Body of pancreas (tissue), 4 donors: Measurements from ENCODE around the gene SPAG6.

Experiments
- POLR2A ChIP-seq, 3 donors: fragments of 450-650 bp; IDR thresholded peaks; one replicate each; pipeline ENCODE4 v1.6.1; 2016; ENCODE audit warnings: antibody characterized with exemption in 3 of 3, mild to moderate bottlenecking in 2 of 3
- TF ChIP-seq, protein P1 (sequence below), 7 experiments: fragments of 450-650 bp in 4 of 7; fragments of 200-600 bp in 3 of 7; sonication (generic) in 3 of 7; IDR thresholded peaks; one replicate each; pipeline ENCODE4 v1.5.1; 2016 to 2019; ENCODE audit warnings: antibody characterized with exemption in 7 of 7

- TF ChIP-seq, protein P1, sequence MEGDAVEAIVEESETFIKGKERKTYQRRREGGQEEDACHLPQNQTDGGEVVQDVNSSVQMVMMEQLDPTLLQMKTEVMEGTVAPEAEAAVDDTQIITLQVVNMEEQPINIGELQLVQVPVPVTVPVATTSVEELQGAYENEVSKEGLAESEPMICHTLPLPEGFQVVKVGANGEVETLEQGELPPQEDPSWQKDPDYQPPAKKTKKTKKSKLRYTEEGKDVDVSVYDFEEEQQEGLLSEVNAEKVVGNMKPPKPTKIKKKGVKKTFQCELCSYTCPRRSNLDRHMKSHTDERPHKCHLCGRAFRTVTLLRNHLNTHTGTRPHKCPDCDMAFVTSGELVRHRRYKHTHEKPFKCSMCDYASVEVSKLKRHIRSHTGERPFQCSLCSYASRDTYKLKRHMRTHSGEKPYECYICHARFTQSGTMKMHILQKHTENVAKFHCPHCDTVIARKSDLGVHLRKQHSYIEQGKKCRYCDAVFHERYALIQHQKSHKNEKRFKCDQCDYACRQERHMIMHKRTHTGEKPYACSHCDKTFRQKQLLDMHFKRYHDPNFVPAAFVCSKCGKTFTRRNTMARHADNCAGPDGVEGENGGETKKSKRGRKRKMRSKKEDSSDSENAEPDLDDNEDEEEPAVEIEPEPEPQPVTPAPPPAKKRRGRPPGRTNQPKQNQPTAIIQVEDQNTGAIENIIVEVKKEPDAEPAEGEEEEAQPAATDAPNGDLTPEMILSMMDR (IDR thresholded peaks at IDR 0.05), result no peak
- no peak for TF ChIP-seq POLR2A (IDR thresholded peaks at IDR 0.05)
Measured at GRCh38 chr10:22453948-22454591, 108.8 kb downstream of the SPAG6 start.
